ENCODE results near the gene TMEM129. TPM values are rescaled to one million over a fixed set of nuclear protein-coding genes. Genes with fewer than 3 reads are reported as not detected.

Gene TMEM129
- total RNA-seq, 2 experiments from 2014 or later, result 39.2 to 44.0 TPM

DNA sequence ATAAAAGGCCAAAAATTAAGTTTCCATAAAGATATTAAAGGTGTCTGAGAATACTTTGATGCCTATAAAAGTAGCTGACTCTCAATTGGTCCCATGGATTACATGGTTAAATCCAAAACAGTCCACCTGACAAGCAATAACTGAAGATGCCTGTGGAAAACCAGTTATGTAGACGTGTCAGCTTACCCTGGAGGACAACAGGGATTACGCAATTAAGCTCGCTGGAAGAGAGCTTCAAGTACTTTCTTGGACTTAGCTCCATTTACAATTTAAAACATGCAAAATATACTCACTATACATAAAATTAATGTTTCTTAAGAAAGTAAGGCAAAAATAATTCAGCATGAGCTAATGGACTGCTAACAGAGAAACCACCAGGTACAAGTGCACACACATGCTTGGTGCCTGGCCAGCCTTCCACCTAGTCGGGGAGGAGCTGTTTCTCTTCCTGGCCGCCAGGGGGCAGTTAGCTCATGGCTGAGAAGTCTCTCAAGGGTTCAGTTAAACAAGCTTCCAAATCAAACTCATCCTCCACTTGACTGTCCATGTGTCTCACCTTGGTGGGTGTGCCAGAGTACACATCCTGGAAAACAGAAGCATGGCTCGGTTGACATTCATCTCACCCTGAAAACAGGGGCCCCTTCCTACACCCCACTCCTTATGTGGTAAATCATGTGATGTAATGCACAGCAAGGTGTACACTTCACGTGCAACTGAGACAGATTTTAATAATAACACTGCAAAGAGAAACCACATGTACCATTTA, 27.8 kb downstream of the TMEM129 start:
- CTCF ChIA-PET (ENCODE audit: unreplicated experiment), result interaction anchor here (0.6 to 1.5 kb wide), 4 partner anchors 16 to 74 kb away, joined by 3 to 5 read pairs (median 4); partner anchors contain the start of gene SLBP
- Histone ChIP-seq H3K27ac (ENCODE audit: low read depth, low read length, poor library complexity, severe bottlenecking) (peak overlapping the region; percentile 34), H3K4me3 (ENCODE audit: low read depth, low read length, poor library complexity, severe bottlenecking) (no peak overlapping the region), H2AFZ (ENCODE audit: low read length) (no peak overlapping the region), H3K4me2 (ENCODE audit: low read length) (no peak overlapping the region), H4K20me1 (ENCODE audit: insufficient read depth, low read length) (peaks cover 8% of the 10 kb centered on the region), H3K79me2 (ENCODE audit: insufficient read depth, low read depth, low read length) (peaks cover 14% of the 10 kb centered on the region; the same call in 1 of the 2 replicates), H3K36me3 (ENCODE audit: insufficient read depth, low read length) (peaks cover 94% of the 10 kb centered on the region), H3K9me3 (ENCODE audit: low read length) (no peaks in the 10 kb centered on the region), H3K9me2 (ENCODE audit: insufficient read depth, low read length) (no peaks in the 10 kb centered on the region), H3K4me1 (ENCODE audit: insufficient read depth, low read length, poor library complexity, severe bottlenecking) (no peaks in the 10 kb centered on the region)
- intact Hi-C loops (cut with micrococcal nuclease; ENCODE audit: unreplicated experiment), result loop anchor here (1.0 kb wide), 2 partner anchors 19 to 33 kb away; partner anchors contain the start of gene SLBP
- peak; percentile 85 for DNase-seq (ENCODE audit: low spot score)
- POLR2A ChIA-PET, result interaction anchor here (0.8 to 1.6 kb wide), 10 partner anchors 9 to 41 kb away, joined by 3 to 7 read pairs (median 3); partner anchors contain the start of gene SLBP
- TF ChIP-seq CTCF (conservative IDR thresholded peaks at IDR 0.05; ENCODE audit: low read length), result peak; percentile 100
- no peak for TF ChIP-seq EZH2phosphoT487 (IDR thresholded peaks at IDR 0.05; ENCODE audit: borderline replicate concordance, low read depth, low read length)
- BruUV-seq (replicated peaks), result TSS peak; percentile 82

GRCh38 chr4:1691737-1692373, 29.3 kb downstream of the TMEM129 start:
- Histone ChIP-seq H3K27ac (ENCODE audit: low read depth, low read length, poor library complexity, severe bottlenecking) (no peak overlapping the region), H3K4me2 (ENCODE audit: low read length) (no peak overlapping the region), H4K20me1 (ENCODE audit: insufficient read depth, low read length) (peaks cover 8% of the 10 kb centered on the region), H2AFZ (ENCODE audit: low read length) (no peak overlapping the region), H3K9me2 (ENCODE audit: insufficient read depth, low read length) (no peaks in the 10 kb centered on the region), H3K4me3 (ENCODE audit: low read depth, low read length, poor library complexity, severe bottlenecking) (no peak overlapping the region), H3K4me1 (ENCODE audit: insufficient read depth, low read length, poor library complexity, severe bottlenecking) (no peaks in the 10 kb centered on the region), H3K9me3 (ENCODE audit: low read length) (no peaks in the 10 kb centered on the region), H3K79me2 (ENCODE audit: insufficient read depth, low read depth, low read length) (peaks cover 14% of the 10 kb centered on the region; the same call in 1 of the 2 replicates), H3K36me3 (ENCODE audit: insufficient read depth, low read length) (peaks cover 82% of the 10 kb centered on the region)
- no TSS peak for BruUV-seq (replicated peaks)
- DNase-seq (ENCODE audit: low spot score), result no peak
- ChIA-PET POLR2A (interaction anchor here (0.6 to 1.4 kb wide), 2 partner anchors 17 to 44 kb away, joined by 4 to 5 read pairs; no protein-coding TSS in a partner anchor), CTCF (ENCODE audit: unreplicated experiment) (interaction anchor here (0.5 to 0.9 kb wide), 4 partner anchors 19 to 37 kb away, joined by 3 read pairs; no protein-coding TSS in a partner anchor)
- intact Hi-C loops (cut with micrococcal nuclease; ENCODE audit: unreplicated experiment), result no loop called here
- TF ChIP-seq CTCF (conservative IDR thresholded peaks at IDR 0.05; ENCODE audit: low read length), result no peak
- TF ChIP-seq EZH2phosphoT487 (IDR thresholded peaks at IDR 0.05; ENCODE audit: borderline replicate concordance, low read depth, low read length), result no peak

Measured in OCI-LY7 (cell line).